Central memory CD4-positive, alpha-beta T cell (primary cell): Measurements from ENCODE around the gene BAIAP2.

ENCODE experiments used
- DNase-seq: peaks from one replicate; pipeline ENCODE4 v3.0.0; 2022

The BAIAP2 gene

GRCh38 chr17:81037798-81038733 is 3.1 kb downstream of the BAIAP2 start:
- no peak for DNase-seq

GRCh38 chr17:81039096-81039495 is 4.1 kb downstream of the BAIAP2 start:
- DNase-seq = no peak

- DNase-seq = no peak
These were observed 5.2 kb downstream of the BAIAP2 start for GRCh38 chr17:81039854-81040758.

GRCh38 chr17:81040791-81041337 is 5.9 kb downstream of the BAIAP2 start:
- DNase-seq = no peak

DNA sequence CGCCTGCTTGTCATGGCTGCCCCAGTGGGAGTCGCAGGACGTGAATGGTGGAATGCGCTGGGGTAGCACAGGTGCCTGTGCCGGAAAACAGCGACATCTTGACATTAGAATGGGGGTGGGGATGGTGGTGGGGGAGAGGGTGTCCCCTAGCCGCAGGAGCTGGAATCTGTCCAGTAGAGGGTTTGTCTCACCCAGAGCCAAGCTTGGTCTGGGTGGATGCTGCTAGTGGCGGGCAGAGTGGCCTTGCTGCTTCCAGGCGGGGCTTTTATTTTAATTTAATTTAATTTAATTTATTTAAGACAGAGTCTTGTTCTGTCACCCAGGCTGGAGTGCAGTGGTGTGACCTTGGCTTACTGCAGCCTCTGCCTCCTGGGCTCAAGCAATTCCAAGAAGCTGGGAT is 7.7 kb downstream of the BAIAP2 start:
- no peak for DNase-seq

DNA sequence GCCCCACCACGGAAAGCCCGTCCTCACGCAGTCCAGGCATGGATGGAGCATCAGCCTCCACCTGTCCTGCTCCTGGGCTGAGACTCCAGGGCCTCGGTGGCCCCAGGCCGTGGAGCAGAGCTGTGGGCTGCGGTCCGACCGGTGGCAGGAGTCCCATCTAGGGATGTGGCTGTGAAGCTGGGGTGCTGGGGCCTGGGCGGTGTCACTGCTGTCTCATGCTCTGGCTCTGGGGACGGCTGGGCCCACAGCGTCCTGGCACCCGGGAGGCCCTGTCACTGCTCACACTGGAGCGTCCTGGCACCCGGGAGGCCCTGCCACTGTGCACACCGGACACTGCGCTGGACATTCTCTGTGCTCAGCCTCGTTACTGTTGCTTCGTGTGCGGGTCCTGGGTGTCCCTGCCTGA is 8.4 kb downstream of the BAIAP2 start:
- DNase-seq = no peak

DNA sequence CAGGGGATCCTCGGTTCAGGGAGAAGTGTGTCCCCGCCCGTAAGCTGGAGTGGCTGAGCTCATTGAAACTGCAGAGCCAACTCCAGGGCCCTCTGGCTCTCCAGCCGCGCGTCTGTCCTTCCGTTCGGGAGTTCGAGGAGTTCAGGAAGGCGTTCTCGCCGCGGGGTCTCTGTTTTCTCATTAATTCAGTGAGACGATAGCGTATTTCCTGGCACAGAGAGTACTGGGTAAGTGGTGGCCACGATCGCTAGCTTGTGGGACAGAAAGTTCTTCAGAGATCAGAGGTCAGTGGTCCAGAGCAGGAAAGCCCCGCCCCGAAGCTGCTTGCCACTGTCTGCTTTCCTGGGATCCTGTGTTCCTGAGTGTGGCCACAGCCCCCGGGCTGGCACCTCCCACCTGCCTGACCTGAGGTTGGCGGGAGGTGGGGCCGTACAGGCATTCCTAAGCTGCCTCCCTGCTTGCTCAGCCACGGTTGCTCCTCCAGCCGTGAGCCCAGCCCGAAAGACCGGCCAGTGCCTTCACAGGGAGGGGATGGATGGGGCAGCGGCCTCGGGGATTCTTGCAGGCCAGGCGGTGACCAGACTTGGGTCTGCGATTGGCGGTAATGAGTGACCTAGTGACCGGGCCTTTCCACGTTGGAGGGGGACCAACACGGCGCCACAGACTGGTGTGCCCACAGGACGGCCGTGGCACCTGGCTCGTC is 8.9 kb downstream of the BAIAP2 start:
- no peak for DNase-seq

- DNase-seq = no peak
These were observed 9.4 kb downstream of the BAIAP2 start for GRCh38 chr17:81044428-81044763.

- DNase-seq = no peak
These were observed 10.0 kb downstream of the BAIAP2 start for GRCh38 chr17:81044764-81045589.

- DNase-seq = no peak
These were observed 10.7 kb downstream of the BAIAP2 start for GRCh38 chr17:81045590-81046095.

DNA sequence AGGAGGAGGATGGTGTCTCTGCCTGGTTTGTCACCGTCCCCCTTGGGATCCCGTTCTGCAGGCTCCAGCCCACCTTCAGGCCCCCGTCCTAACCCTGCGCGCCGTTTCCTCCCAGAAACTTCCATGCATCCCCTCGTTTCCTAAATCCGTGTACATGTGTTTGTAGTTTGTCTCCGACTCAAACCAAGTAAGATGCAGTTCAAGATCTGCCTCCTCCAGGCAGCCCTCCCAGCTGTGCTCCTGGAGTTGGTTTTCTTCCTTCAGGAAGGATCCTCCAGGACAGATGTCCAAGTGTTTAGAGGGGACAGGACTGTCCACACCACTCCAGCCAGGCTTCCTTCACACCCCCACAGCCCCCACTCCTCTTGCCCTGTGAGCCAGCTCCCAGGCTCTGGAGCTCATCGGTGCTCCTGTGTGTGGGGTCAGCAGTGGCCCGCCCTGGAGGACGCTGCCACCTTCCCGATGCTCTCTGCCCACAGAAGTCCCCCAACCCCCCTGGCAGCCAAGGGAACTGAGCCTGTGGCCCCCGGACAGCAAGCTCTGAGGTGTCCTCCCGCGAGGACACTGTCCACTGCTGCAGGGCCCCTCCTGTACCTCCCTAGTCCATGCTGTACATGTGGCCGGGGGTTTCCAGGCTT is 11.3 kb downstream of the BAIAP2 start:
- no peak for DNase-seq

- no peak for DNase-seq
These were observed 11.9 kb downstream of the BAIAP2 start for GRCh38 chr17:81046770-81047359.

- no peak for DNase-seq
These were observed 13.9 kb downstream of the BAIAP2 start for GRCh38 chr17:81048827-81049371.

DNA sequence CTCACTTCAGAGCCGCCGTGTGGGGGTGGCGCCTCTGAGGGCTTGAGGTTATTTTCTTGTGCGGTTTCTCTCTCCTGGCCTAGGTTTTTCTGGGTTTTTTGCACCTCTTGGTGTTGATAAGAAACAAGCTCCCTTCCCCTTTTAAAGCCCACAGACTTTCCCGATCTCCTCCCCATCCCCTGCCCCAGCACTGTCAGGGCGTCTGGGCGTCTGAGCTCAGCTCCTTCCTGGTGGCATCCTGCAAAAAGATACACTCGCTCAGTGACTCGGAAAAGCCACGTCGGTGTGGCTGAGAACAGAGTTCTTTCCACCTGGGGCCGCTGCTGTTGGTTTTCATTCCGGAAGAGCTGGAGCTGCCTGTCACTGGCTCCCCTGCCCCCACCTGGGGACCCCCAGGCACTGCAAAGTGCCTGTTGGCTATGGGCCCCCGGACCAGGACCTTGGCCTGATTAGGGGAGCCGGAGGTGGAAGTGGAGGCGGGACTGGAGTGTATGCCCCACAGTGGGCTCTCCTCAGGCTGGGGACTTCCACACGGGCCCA is 14.5 kb downstream of the BAIAP2 start:
- DNase-seq = no peak

GRCh38 chr17:81049973-81050551 is 15.1 kb downstream of the BAIAP2 start:
- DNase-seq = no peak

DNA sequence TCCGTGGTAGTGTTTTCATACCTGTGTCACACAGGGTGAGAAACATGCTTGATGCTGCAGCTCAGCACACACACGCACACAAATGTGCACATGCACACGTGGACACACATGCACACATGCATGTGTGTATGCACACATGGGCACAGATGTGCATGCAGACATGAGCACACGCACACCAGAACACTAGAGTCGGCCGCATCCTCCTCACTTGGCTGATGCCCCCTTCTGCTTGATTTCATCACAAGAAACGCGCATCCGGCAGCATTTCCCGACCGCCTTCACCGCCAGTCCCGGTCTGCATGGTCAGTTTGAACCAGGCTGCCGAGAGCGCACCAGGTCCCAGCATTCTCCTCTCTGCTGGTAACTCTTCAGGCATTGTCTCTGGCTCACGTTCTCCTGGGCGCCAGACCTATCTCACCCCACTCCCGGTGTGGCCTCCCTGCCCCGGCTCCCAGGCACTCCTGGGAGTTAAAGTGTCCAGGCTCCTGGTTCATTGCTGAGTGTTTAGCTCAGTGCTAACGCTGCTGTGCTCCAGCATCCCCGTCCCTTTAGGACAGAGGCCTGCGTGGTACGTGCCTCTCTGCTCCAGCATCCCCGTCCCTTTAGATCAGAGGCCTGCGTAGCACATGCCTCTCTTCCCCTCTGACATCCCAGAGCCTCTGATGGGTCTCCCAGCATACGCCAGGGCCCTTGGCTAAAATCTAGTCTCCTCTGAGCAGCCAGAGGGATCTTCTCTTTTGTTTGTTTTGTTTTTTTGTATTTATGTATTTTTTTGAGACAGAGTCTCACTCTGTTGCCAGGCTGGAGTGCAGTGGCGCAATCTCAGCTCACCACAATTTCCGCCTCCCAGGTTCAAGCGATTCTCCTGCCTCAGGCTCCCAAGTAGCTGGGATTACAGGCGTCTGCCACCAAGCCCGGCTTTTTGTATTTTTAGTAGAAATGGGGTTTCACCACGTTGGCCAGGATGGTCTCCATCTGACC is 16.0 kb downstream of the BAIAP2 start:
- DNase-seq = no peak

GRCh38 chr17:81052199-81052997 is 17.4 kb downstream of the BAIAP2 start:
- no peak for DNase-seq
